CD8-positive, alpha-beta memory T cell (primary cell): Measurements from ENCODE around the gene PITPNC1. TPM values are rescaled to one million over a fixed set of nuclear protein-coding genes. Genes with fewer than 3 reads are reported as not detected.

Source experiments
- CTCF ChIA-PET: fragments of 350-600 bp; sonication (Branson Sonifier 250); formaldehyde crosslinking; loops from one replicate; lab custom pipeline; 2021; ENCODE audit warnings: antibody characterized with exemption; lab: Charles Lee
- POLR2A ChIA-PET: fragments of 350-600 bp; sonication (Branson Sonifier 250); formaldehyde crosslinking; loops from one replicate; lab custom pipeline; 2021; ENCODE audit warnings: antibody characterized with exemption; lab: Charles Lee
- DNase-seq, 5 donors: peaks; one replicate each; pipeline versions ENCODE4 v3.0.0 to v3.0.0-alpha.2; 2020 to 2022; ENCODE audit warnings: mixed read lengths in 1 of 5
- H3K27ac ChIP-seq: one replicate; pipeline ENCODE4 v1.7.0; 2013; ENCODE audit warnings: low read depth, mild to moderate bottlenecking, low read length, moderate library complexity
- H3K27me3 ChIP-seq: 2 replicates; pipeline ENCODE4 v1.7.0; 2013; ENCODE audit warnings: low read length, mild to moderate bottlenecking; ENCODE audit not compliant: insufficient read depth, poor library complexity, severe bottlenecking
- H3K36me3 ChIP-seq: 2 replicates; pipeline ENCODE4 v1.7.0; 2013; ENCODE audit warnings: mild to moderate bottlenecking, low read length, moderate library complexity; ENCODE audit not compliant: insufficient read depth
- H3K4me1 ChIP-seq: 2 replicates; pipeline ENCODE4 v1.7.0; 2013; ENCODE audit warnings: mild to moderate bottlenecking, low read length, moderate library complexity; ENCODE audit not compliant: insufficient read depth
- H3K4me3 ChIP-seq: 2 replicates; pipeline ENCODE4 v1.7.0; 2013; ENCODE audit warnings: mild to moderate bottlenecking, low read length
- H3K9me3 ChIP-seq: 2 replicates; pipeline ENCODE4 v1.7.0; 2013; ENCODE audit warnings: mild to moderate bottlenecking, low read length
- H3K27ac Mint-ChIP-seq, 8 donors: one replicate each; pipeline ENCODE4 v1.8.0; 2020 to 2021; ENCODE audit warnings: mixed read lengths in 8 of 8, mild to moderate bottlenecking in 6 of 8, inconsistent platforms in 3 of 8, moderate library complexity in 3 of 8
- H3K27me3 Mint-ChIP-seq, 2 donors: one replicate each; pipeline ENCODE4 v1.8.0; 2020 to 2021; ENCODE audit warnings: mixed read lengths in 2 of 2, mild to moderate bottlenecking in 1 of 2, moderate library complexity in 1 of 2
- H3K36me3 Mint-ChIP-seq, 3 donors: one replicate each; pipeline ENCODE4 v1.8.0; 2020 to 2021; ENCODE audit warnings: mixed read lengths in 3 of 3, inconsistent platforms in 1 of 3, mild to moderate bottlenecking in 1 of 3
- H3K4me1 Mint-ChIP-seq, 3 donors: one replicate each; pipeline ENCODE4 v1.8.0; 2020 to 2021; ENCODE audit warnings: mixed read lengths in 3 of 3, inconsistent platforms in 1 of 3, mild to moderate bottlenecking in 1 of 3
- H3K4me3 Mint-ChIP-seq, 7 donors: one replicate each; pipeline ENCODE4 v1.8.0; 2020 to 2021; ENCODE audit warnings: mixed read lengths in 7 of 7, mild to moderate bottlenecking in 6 of 7, moderate library complexity in 4 of 7, inconsistent platforms in 2 of 7
- H3K9me3 Mint-ChIP-seq, 5 donors: one replicate each; pipeline ENCODE4 v1.8.0; 2020 to 2022; ENCODE audit warnings: mixed read lengths in 5 of 5, mild to moderate bottlenecking in 3 of 5, moderate library complexity in 2 of 5, inconsistent platforms in 1 of 5
- polyA plus RNA-seq: library from polyadenylated mRNA; unstranded; fragments of 300-500 nt; fragmentation: Illumina TruSeq; gene quantifications from one replicate; pipeline ENCODE4 v1.2.3, GENCODE V29; 2021
- total RNA-seq, 2 experiments: library from RNA; stranded (reverse); gene quantifications; one replicate each; pipeline ENCODE4 v1.2.3, GENCODE V29; 2021

PITPNC1 gene
- total and polyA plus RNA-seq, 3 experiments from 2014 or later, result 43.1 to 163 (median 45.1) TPM

DNA sequence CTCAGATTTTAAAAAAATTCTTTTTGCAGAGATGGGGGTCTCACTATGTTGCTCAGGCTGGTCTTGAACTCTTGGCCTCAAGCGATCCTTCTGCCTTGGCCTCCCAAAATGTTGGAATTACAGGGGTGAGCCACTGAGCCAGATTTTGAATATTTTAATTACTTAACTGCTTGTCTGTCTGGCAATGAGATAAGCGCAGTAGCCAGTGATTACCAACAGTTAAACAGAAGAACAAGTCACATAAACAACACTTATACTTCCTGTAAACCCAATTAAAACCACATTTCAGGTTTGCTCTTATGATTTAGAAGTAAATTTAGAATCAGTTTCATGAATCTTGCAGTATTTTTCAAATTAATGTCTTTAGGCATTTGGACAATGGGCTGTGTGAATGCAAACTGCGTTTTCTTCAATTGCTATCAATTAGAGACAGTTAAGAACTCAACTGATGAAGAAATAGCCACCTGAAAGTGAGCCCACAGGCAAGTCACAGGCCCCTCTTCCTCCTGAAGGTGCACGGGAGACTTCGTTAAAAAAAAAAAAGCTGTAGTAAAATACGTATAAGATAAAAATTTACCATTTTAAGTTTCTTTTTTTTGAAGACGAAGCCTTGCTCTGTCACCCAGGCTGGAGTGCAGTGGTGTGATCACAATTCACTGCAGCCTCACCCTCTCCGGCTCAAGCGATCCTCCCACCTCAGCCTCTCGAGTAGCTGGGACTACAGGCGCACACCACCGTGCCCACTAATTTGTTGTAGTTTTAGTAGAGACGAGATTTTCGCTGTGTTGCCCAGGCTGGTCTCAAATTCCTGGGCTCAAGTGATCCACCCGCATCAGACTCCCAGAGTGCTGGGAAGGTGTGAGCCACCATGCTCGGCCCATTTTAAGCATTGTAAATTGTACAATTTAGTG, 73.0 kb downstream of the PITPNC1 start:
- peak in 2 of 5 donors; percentile 39 to 54 for DNase-seq
- Histone ChIP-seq H3K36me3 (no peaks in the 10 kb centered on the region), H3K4me1 (peaks cover 97% of the 10 kb centered on the region), H3K27ac (peak overlapping the region; percentile 22), H3K4me3 (peak overlapping the region; percentile 1), H3K9me3 (no peaks in the 10 kb centered on the region), H3K27me3 (no peaks in the 10 kb centered on the region)
- Mint-ChIP-seq H3K27me3 (no peaks in the 10 kb centered on the region), H3K36me3 (peaks cover 0 to 9% (median under 1%) of the 10 kb centered on the region in 3 donors), H3K9me3 (no peaks in the 10 kb centered on the region), H3K27ac (peak overlapping the region; percentile 92 to 99 (median 96)), H3K4me1 (peaks cover 78 to 99% (median 87%) of the 10 kb centered on the region in 3 donors), H3K4me3 (peak overlapping the region; percentile 70 to 90 (median 80))
- ChIA-PET CTCF (interaction anchor here (1.3 to 4.8 kb wide), 4 partner anchors 9 to 75 kb away, joined by 3 to 29 read pairs (median 5); no protein-coding TSS in a partner anchor), POLR2A (interaction anchor here (0.6 to 3.6 kb wide), 7 partner anchors 8 to 52 kb away, joined by 3 to 38 read pairs (median 3); no protein-coding TSS in a partner anchor)

DNA sequence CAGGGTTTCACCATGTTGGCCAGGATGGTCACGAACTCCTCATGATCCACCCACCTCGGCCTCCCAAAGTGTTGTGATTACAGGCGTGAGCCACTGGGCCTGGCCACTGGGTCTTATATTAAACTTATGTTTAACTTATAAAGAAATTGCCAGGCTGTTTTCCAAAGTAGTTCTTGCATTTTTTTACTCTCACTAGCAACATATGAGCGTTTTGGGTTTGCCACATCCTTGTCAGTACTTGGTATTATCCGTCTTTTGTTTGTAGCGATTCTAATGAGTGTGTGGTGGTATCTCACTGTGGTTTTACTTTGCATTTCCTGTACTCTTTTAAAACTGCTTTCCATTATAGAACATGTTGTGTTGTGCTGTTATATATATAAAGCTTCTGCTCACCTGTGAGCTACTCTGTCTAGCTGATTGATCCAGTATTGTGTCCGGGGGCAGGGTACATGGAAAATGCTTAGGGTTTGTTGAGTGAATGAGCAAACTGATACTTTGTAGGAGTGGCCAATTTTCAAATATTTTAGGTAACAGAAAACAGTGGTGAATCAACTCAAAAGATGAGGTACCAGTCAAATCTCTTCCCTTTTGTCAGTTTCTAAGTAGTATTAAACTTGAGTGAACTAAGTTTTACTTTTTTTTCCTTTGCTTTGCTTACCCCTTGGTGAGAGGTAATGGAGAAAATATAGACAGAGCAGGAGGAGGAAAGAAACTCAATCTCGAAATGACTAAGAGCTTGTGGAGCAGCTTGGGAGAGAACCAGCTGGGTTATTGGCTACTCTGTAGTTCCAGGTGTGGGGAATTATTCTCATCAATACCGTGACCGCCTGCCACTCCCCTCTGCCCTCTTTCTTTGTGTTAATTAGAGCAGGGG, 75.8 kb downstream of the PITPNC1 start:
- H3K27ac ChIP-seq, result peak overlapping the region; percentile 20
- peaks cover 88 to 100% (median 97%) of the 10 kb centered on the region in 3 donors for H3K4me1 Mint-ChIP-seq
- no peaks in the 10 kb centered on the region for H3K27me3 Mint-ChIP-seq
- H3K27me3 ChIP-seq, result no peaks in the 10 kb centered on the region
- H3K36me3 Mint-ChIP-seq, result peaks cover 2 to 13% (median 4%) of the 10 kb centered on the region in 3 donors
- H3K9me3 Mint-ChIP-seq, result peaks cover 0 to 4% (median under 1%) of the 10 kb centered on the region in 5 donors
- ChIA-PET CTCF (interaction anchor here (1.0 to 4.8 kb wide), 10 partner anchors 11 to 75 kb away, joined by 3 to 32 read pairs (median 7); partner anchors contain the start of gene PITPNC1), POLR2A (interaction anchor here (0.5 to 3.6 kb wide), 14 partner anchors 10 to 76 kb away, joined by 3 to 38 read pairs (median 5); partner anchors contain the start of gene PITPNC1)
- peak in 3 of 5 donors; percentile 52 to 78 (median 77) for DNase-seq
- H3K4me3 ChIP-seq, result peak overlapping the region; percentile 11
- peaks cover 90% of the 10 kb centered on the region for H3K4me1 ChIP-seq
- peak overlapping the region; percentile 61 to 83 (median 77) for H3K4me3 Mint-ChIP-seq
- no peaks in the 10 kb centered on the region for H3K36me3 ChIP-seq
- no peaks in the 10 kb centered on the region for H3K9me3 ChIP-seq
- H3K27ac Mint-ChIP-seq, result peak overlapping the region; percentile 88 to 99 (median 94)

DNA sequence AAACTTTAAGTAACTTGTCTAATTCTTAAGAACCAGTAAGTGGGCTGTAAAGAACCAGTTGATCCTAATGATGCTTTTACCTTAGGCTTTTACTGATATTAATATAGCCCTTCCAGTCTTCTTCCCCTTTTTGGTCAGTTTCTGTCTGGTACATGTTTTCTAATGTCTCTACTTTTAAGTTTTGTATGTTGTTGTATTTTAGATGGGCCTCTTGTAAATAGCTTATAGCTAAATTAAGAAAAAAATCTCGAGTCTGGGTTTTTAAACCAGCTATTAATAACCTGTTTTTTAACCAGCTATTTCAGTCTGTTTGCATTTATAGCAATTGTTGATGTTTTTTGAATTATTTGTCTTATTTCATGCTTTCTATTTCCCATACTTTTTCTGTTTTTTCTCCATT, 79.0 kb downstream of the PITPNC1 start:
- H3K36me3 ChIP-seq, result no peaks in the 10 kb centered on the region
- no peaks in the 10 kb centered on the region for H3K27me3 Mint-ChIP-seq
- H3K9me3 Mint-ChIP-seq, result peaks cover 5 to 12% (median 8%) of the 10 kb centered on the region in 5 donors
- H3K4me1 ChIP-seq, result peaks cover 60% of the 10 kb centered on the region
- H3K9me3 ChIP-seq, result no peaks in the 10 kb centered on the region
- peaks cover 9 to 23% (median 22%) of the 10 kb centered on the region in 3 donors for H3K36me3 Mint-ChIP-seq
- H3K27me3 ChIP-seq, result no peaks in the 10 kb centered on the region
- DNase-seq, result no peak
- H3K4me3 ChIP-seq, result no peak overlapping the region
- H3K4me3 Mint-ChIP-seq, result peak overlapping the region in 4 of 7 donors; percentile 1 to 44 (median 7)
- no peak overlapping the region for H3K27ac ChIP-seq
- ChIA-PET CTCF (interaction anchor here (0.9 to 1.6 kb wide), 5 partner anchors 10 to 77 kb away, joined by 3 to 8 read pairs (median 5); no protein-coding TSS in a partner anchor), POLR2A (interaction anchor here (1.3 kb wide), 1 partner anchor 15 kb away, joined by 3 read pairs; no protein-coding TSS in a partner anchor)
- H3K4me1 Mint-ChIP-seq, result peaks cover 77 to 94% (median 87%) of the 10 kb centered on the region in 3 donors
- peak overlapping the region; percentile 31 to 95 (median 74) for H3K27ac Mint-ChIP-seq

DNA sequence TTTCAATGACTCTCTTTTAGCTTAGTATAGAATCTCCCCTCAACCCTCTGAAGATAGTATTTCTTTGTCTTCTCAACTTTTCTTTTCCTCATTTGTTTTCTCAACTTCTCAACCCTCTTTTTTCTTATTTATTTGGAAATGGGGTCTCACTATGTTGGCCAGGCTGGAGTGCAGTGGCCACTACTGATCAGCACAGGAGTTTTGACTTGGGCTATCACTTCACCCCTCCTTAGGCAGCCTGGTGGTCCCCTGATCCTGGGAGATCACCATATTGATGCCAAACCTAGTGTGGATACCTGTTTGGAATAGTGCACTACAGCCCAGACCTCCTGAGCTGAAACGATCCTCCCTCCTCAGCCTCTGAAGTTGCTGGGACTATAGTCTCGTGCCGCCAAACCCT, 79.8 kb downstream of the PITPNC1 start:
- H3K36me3 Mint-ChIP-seq, result peaks cover 10 to 24% (median 23%) of the 10 kb centered on the region in 3 donors
- no peaks in the 10 kb centered on the region for H3K36me3 ChIP-seq
- DNase-seq, result no peak
- H3K27ac ChIP-seq, result no peak overlapping the region
- H3K4me1 ChIP-seq, result peaks cover 60% of the 10 kb centered on the region
- peak overlapping the region; percentile 31 to 85 (median 64) for H3K27ac Mint-ChIP-seq
- H3K4me1 Mint-ChIP-seq, result peaks cover 78 to 94% (median 87%) of the 10 kb centered on the region in 3 donors
- H3K4me3 ChIP-seq, result no peak overlapping the region
- no peaks in the 10 kb centered on the region for H3K27me3 Mint-ChIP-seq
- H3K9me3 ChIP-seq, result no peaks in the 10 kb centered on the region
- peaks cover 5 to 12% (median 8%) of the 10 kb centered on the region in 5 donors for H3K9me3 Mint-ChIP-seq
- CTCF ChIA-PET, result interaction anchor here (0.9 to 1.9 kb wide), 4 partner anchors 11 to 18 kb away, joined by 3 to 5 read pairs (median 4); no protein-coding TSS in a partner anchor
- no peaks in the 10 kb centered on the region for H3K27me3 ChIP-seq
- POLR2A ChIA-PET, result interaction anchor here (1.3 kb wide), 1 partner anchor 16 kb away, joined by 3 read pairs; no protein-coding TSS in a partner anchor
- peak overlapping the region in 4 of 7 donors; percentile 17 to 65 (median 59) for H3K4me3 Mint-ChIP-seq

DNA sequence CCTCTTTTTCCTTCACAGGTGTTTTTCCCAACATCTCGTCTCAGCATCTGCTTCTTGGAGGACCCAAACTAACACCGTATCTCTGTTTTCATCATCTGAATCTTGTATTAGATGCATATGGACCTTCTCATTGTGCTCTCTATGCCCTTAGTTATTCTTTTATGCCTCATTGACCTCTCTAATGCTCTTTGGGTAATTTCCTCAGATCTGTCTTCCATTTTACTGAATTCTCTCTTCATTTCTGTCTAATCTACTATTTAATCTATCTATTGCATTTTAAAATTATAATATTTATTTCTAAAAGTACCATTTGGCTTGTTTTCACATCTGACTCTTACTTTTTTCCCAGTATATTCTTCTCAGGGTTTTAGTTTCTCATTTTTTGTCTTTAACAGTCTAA, 81.1 kb downstream of the PITPNC1 start:
- no peaks in the 10 kb centered on the region for H3K9me3 ChIP-seq
- peaks cover 5 to 12% (median 8%) of the 10 kb centered on the region in 5 donors for H3K9me3 Mint-ChIP-seq
- POLR2A ChIA-PET, result no interaction called here
- peaks cover 11 to 26% (median 23%) of the 10 kb centered on the region in 3 donors for H3K36me3 Mint-ChIP-seq
- no peaks in the 10 kb centered on the region for H3K27me3 Mint-ChIP-seq
- DNase-seq, result no peak
- H3K4me3 Mint-ChIP-seq, result peak overlapping the region in 1 of 7 donors; percentile 6
- no peak overlapping the region for H3K27ac ChIP-seq
- H3K27me3 ChIP-seq, result no peaks in the 10 kb centered on the region
- H3K4me3 ChIP-seq, result no peak overlapping the region
- H3K27ac Mint-ChIP-seq, result peak overlapping the region; percentile 7 to 85 (median 52)
- peaks cover 75 to 94% (median 87%) of the 10 kb centered on the region in 3 donors for H3K4me1 Mint-ChIP-seq
- H3K4me1 ChIP-seq, result peaks cover 62% of the 10 kb centered on the region
- CTCF ChIA-PET, result interaction anchor here (1.9 kb wide), 1 partner anchor 12 kb away, joined by 4 read pairs; no protein-coding TSS in a partner anchor
- H3K36me3 ChIP-seq, result no peaks in the 10 kb centered on the region

DNA sequence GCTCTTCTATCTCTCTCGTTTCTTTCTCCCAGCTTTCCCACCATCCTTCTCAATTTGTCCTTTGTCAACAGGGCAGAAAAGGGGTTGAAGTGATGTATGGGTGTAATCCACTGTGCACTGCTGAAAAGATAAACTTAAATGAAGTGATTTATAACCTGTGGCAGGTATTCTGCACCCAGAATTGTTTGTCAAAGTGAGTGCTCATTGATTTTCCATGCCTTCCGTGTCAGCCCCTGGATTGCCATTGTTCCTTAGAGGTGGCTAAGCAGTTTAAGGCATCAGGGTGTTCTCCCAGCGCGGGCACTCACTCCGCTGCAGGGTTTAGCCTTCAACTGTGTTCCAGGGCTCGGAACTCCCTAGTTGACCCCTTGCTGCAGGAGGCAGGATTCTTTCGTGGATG, 82.9 kb downstream of the PITPNC1 start:
- peak overlapping the region in 1 of 7 donors; percentile 48 for H3K4me3 Mint-ChIP-seq
- Histone ChIP-seq H3K4me3 (no peak overlapping the region), H3K27me3 (no peaks in the 10 kb centered on the region), H3K27ac (no peak overlapping the region), H3K9me3 (no peaks in the 10 kb centered on the region), H3K4me1 (peaks cover 62% of the 10 kb centered on the region), H3K36me3 (no peaks in the 10 kb centered on the region)
- POLR2A ChIA-PET, result interaction anchor here (0.8 to 0.9 kb wide), 2 partner anchors 10 to 15 kb away, joined by 3 read pairs; no protein-coding TSS in a partner anchor
- H3K4me1 Mint-ChIP-seq, result peaks cover 70 to 92% (median 82%) of the 10 kb centered on the region in 3 donors
- CTCF ChIA-PET, result interaction anchor here (1.0 to 2.1 kb wide), 4 partner anchors 16 to 71 kb away, joined by 3 to 6 read pairs (median 3); no protein-coding TSS in a partner anchor
- H3K27ac Mint-ChIP-seq, result peak overlapping the region in 4 of 8 donors; percentile 17 to 76 (median 70)
- no peak for DNase-seq
- peaks cover 11 to 30% (median 23%) of the 10 kb centered on the region in 3 donors for H3K36me3 Mint-ChIP-seq
- peaks cover 5 to 12% (median 8%) of the 10 kb centered on the region in 5 donors for H3K9me3 Mint-ChIP-seq
- H3K27me3 Mint-ChIP-seq, result no peaks in the 10 kb centered on the region
